Right lobe of liver (tissue), 4 donors: ENCODE data around the gene BBX.

Source experiments
- CTCF ChIP-seq, 4 donors: fragments of 200-600 bp in 3 of 4; fragments of 450-650 bp in 1 of 4; IDR thresholded peaks; one replicate each; pipeline versions ENCODE4 v1.5.1 to v1.8.0; 2016 to 2022; ENCODE audit warnings: antibody characterized with exemption in 4 of 4, mild to moderate bottlenecking in 2 of 4
- POLR2A ChIP-seq: fragments of 450-650 bp; IDR thresholded peaks from one replicate; pipeline ENCODE4 v1.6.1; 2017; ENCODE audit warnings: antibody characterized with exemption, mild to moderate bottlenecking
- donor health status: DM: no; HTN: no; CAD: no.
- donor health status: DM: no; HTN: no; CAD: no.
- donor health status: DM: no; HTN: yes; CAD: no.

DNA sequence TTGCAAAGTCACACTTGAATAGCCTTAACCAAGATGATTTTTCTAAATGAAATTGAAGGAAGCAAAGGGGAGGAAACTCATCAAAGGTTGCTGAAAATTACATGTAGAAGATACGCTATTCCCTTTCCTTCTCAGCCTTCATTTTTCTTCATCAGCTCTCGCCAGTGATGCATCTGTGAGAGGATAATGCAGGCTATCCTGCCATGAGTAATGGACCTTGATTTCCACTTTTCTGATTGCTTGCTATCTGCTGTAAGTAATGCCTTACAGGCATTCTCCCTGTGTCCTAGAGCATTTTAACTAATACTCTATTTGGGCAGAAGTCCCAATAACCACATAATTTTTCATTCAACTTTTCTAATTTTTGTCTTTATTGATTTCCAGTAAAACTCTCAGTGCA lies 162.6 kb downstream of the BBX start:
- TF ChIP-seq CTCF (IDR thresholded peaks at IDR 0.05) = no peak
- TF ChIP-seq POLR2A = no peak
